GM21723 (cell line): ENCODE data around the gene TPRA1.

Experiments used
- ATAC-seq: cut with Tn5 transposase; IDR thresholded peaks from one replicate; pipeline ENCODE4 v1.9.1; 2021; ENCODE audit warnings: mild to moderate bottlenecking, moderate library complexity; ENCODE audit not compliant: unreplicated experiment

TPRA1 gene

GRCh38 chr3:127566833-127567232 is 23.7 kb downstream of the TPRA1 start:
- ATAC-seq = no peak

- ATAC-seq = no peak
These were observed 24.8 kb downstream of the TPRA1 start for GRCh38 chr3:127565711-127566110.

- ATAC-seq = no peak
These were observed 30.3 kb downstream of the TPRA1 start for GRCh38 chr3:127560051-127560787.

GRCh38 chr3:127556565-127556964 is 34.0 kb downstream of the TPRA1 start:
- no peak for ATAC-seq

- ATAC-seq = no peak
These were observed 35.4 kb downstream of the TPRA1 start for GRCh38 chr3:127555108-127555507.

GRCh38 chr3:127552038-127552437 is 38.5 kb downstream of the TPRA1 start:
- no peak for ATAC-seq

GRCh38 chr3:127551178-127551577 is 39.4 kb downstream of the TPRA1 start:
- ATAC-seq = no peak

- no peak for ATAC-seq
These were observed 39.9 kb downstream of the TPRA1 start for GRCh38 chr3:127550468-127551157.

- ATAC-seq = no peak
These were observed 40.6 kb downstream of the TPRA1 start for GRCh38 chr3:127549826-127550467.

GRCh38 chr3:127547761-127548605 is 42.5 kb downstream of the TPRA1 start:
- ATAC-seq = peak; percentile 57

GRCh38 chr3:127546970-127547733 is 43.4 kb downstream of the TPRA1 start:
- ATAC-seq = no peak

GRCh38 chr3:127546554-127546953 is 44.0 kb downstream of the TPRA1 start:
- ATAC-seq = no peak

- no peak for ATAC-seq
These were observed 44.6 kb downstream of the TPRA1 start for GRCh38 chr3:127545711-127546457.

GRCh38 chr3:127545216-127545615 is 45.3 kb downstream of the TPRA1 start:
- ATAC-seq = no peak

GRCh38 chr3:127544803-127545201 is 45.7 kb downstream of the TPRA1 start:
- ATAC-seq = no peak

- ATAC-seq = peak; percentile 73
These were observed 46.2 kb downstream of the TPRA1 start for GRCh38 chr3:127544192-127544802.

- no peak for ATAC-seq
These were observed 47.1 kb downstream of the TPRA1 start for GRCh38 chr3:127543441-127543840.

GRCh38 chr3:127542441-127542952 is 48.0 kb downstream of the TPRA1 start:
- no peak for ATAC-seq

GRCh38 chr3:127541320-127541719 is 49.2 kb downstream of the TPRA1 start:
- ATAC-seq = no peak
